ENCODE measurements around the gene OSBPL8.

Gene OSBPL8, protein sequence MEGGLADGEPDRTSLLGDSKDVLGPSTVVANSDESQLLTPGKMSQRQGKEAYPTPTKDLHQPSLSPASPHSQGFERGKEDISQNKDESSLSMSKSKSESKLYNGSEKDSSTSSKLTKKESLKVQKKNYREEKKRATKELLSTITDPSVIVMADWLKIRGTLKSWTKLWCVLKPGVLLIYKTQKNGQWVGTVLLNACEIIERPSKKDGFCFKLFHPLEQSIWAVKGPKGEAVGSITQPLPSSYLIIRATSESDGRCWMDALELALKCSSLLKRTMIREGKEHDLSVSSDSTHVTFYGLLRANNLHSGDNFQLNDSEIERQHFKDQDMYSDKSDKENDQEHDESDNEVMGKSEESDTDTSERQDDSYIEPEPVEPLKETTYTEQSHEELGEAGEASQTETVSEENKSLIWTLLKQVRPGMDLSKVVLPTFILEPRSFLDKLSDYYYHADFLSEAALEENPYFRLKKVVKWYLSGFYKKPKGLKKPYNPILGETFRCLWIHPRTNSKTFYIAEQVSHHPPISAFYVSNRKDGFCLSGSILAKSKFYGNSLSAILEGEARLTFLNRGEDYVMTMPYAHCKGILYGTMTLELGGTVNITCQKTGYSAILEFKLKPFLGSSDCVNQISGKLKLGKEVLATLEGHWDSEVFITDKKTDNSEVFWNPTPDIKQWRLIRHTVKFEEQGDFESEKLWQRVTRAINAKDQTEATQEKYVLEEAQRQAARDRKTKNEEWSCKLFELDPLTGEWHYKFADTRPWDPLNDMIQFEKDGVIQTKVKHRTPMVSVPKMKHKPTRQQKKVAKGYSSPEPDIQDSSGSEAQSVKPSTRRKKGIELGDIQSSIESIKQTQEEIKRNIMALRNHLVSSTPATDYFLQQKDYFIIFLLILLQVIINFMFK
- total RNA-seq: 175 to 403 reads per million in 2 experiments

DNA sequence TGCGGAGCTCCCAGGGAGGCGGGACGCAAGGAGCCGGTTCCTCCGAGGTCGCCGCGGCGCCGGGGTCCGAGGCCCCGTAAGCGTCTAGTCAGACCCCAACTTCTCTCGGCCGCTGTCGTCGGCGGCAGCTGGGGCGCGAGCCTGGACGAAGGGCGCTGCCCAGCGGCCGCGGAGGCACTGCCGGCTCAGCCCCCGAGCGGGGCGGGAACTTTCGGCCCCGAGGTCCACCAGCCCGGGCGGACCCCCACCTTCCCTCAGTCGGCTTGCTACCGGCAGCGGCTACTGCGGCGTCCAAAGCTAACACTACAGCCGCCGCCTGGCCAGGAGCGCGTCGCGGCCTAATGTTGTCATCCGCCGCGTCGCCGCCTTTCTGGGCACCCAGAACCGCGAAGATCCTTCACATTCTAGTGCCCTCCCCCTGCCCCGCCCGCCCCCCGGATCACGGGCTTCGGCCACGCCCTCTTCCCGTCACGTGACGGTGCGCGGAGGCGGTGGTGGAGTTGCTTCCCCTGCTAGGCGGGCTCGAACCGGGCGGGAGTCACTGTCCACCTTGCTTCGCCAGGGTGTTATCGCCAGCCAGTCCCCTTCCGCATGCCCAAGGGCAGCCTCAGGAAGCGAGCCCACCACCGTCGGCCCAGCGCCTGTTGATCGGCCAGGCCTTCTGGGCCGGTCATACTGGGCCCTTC lies at the start of gene OSBPL8:
Gene OSBPL8, minus strand, starts transcription at position 372 of the 686 bp plus-strand sequence. CDS start 72,220 bp downstream, outside the sequence.
- DNase-seq (ENCODE audit: low read depth): peak; percentile 92

DNA sequence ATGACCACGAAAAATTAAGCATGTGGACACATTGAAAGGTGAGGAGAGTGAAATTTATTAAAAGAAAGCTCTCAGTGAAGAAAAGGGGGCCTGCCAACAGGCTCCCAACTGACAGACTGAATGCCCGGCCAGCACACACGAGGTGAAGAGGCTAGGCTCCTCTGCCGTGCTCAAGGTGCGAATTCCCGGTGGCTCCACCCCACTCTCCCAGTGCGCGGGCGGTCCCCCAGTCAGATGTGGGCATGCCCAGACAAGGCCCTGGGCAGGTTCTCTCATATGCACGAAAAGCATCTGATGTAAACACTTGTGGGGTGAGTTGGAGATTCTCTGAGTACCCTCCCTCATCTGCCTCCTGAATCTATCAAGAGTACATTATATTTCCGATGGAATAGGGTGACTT lies 48.5 kb upstream of the OSBPL8 start:
- no peak for DNase-seq (ENCODE audit: low read depth)

DNA sequence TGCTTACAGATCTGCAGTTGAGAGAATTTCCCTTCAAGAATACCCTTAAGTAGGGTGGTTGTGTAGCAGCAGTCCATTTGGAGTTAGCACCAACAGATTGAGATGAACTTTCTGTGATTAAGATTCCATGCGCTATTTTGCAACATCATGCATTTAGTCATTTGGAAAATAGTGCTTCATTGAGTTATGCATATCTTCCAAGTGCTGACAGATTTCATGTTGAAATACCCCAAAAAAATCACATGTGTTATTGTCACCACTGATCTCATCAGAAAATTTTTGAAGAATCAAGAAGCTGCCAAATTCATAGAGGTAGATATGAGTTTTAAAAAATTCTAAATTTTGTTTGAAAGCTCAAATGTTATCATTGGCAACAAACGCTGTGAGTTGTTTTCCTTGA lies 35.5 kb upstream of the OSBPL8 start:
- no peak for DNase-seq (ENCODE audit: low read depth)

DNA sequence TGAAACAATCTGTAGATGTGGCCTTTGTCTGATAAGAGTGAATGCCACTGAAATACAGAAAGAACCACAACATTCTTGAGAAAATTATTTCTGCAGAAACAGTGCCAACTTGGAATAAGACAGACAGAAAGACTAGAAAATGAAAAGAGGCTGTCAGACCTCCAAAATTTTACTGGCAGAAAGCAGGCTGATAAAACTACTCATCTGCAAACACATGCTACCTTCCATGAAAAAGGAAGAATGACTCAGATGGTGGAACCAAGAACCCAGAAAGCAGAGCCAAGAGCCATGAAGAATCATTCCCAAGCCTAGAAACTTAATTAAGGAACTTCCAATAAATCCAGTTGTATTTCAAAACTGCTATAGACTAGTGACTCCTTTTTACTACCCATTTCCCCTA lies 31.9 kb upstream of the OSBPL8 start:
- no peak for DNase-seq (ENCODE audit: low read depth)

DNA sequence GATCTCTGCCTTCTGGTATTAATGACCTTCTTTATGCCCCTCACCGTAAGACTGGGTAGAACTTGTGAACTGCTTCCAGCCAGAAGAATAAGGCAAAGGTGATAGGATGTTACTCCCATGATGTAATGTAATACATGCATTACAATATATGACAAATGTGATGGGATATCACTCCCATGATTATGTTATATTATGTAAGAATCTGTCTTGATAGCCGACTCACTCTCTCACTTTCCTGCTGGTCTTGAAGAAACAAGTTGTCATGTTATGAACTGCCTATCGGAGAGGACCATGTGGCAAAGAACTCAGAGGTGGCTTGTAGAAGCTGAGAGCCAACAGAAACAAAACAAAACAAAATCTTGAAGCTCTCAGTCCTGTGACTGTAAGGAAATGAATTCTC lies 30.6 kb upstream of the OSBPL8 start:
- DNase-seq (ENCODE audit: low read depth): no peak

DNA sequence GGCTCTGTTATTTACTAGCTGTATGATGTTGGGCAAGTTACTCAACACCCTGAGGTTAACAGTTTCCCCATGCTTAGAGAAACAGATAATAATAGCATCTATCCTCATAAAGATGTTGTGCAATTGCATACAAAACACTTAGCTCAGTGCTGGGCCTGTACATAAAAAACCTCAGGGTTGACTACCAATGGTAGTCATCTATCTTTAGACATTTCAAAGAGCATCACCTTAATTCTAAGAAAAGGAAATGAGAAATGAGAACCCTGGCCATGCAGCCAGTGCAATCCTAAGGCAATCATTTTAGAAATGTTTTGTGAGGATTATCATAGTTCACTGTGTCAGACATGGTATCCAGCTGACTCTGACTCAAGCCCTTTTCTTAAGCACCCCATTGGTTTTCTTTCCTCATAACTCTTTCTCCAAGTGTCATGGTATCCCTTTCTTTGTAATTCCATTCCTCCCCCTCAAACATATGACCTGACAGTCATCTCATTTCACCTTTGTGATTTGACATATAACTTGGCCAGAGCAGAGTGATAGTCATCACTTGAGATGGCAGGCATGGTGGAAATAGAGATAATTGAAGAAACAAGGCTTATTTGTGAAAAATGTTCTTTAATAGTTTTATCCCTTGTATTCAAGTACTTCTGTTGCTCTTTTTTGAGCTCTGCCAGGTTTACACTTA lies 29.5 kb upstream of the OSBPL8 start:
- no peak for DNase-seq (ENCODE audit: low read depth)

DNA sequence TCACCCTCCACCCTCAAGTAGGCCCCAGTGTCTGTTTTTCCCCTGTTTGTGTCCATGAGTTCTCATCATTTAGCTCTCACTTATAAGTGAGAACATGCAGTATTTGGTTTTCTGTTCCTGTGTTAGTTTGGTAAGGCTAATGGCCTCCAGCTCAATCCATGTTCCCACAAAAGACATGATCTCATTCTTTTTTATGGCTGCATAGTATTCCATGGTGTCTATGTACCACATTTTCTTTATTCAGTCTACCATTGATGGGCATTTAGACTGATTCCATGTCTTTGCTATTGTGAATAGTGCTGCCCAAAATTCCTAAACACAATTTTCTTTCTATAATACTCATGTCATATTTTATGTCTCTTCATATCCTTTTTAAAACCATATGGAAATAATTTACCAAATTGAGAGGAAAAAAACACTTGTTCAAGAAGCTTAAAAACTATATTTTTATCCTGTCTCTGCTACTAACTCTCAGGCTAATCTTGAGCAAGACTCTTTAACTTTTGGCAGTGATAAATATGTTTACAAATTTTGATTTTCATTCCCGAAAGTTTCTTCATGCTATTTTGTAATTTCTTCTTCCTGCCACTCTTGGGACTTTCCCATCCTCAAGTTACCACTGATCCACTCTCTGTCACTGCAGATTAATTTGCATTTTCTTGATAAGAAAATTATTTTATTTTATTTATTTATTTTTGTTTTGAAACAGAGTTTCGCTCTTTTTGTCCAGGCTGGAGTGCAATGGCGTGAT lies 28.0 kb upstream of the OSBPL8 start:
- DNase-seq (ENCODE audit: low read depth): no peak

DNA sequence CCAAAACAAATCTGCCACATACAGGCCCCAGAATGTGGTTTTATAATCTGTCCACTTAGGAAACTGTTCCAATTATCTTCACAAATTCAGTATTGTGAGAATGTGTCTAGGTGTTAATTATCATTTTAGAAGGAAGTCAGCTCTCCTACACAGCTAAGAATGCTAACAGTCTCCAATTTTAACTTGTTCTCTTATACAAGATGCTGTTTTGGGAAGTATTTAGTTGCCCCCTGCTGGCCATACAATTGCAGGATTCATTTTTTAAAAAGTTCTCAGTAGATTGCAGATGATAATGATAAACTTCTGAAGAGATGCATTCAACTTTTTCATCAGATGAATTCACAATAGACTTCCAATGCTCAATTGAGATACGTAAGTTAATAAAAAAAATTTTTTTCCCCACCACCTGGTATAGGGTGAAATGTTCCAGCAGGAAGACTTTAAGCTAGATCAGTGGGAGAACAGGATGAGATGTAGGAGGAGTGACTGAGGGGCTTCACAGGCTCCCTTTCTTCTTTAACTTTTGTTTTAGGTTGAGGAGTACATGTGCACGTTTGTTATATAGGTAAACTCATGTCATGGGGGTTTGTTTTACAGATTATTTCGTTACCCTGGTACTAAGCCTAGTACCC lies 27.3 kb upstream of the OSBPL8 start:
- peak; percentile 18 for DNase-seq (ENCODE audit: low read depth)

DNA sequence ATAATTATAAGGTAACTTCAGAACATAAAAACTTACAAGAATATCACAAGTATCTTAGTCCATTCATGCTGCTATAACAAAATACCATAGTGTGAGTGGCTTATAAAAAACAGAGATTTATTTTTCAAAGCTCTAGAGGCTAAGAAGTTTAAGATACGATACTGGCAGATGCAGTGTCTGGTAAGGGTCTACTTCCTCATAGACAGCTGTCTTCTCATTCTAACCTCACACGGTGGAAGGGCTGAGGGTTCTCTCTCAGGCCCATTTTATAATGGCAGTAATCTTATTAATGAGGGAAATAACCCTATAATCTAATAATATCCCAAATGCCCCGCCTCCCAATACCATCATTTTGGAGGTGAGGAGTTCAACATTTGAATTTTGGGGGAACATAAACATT lies 23.7 kb upstream of the OSBPL8 start:
- no peak for DNase-seq (ENCODE audit: low read depth)

DNA sequence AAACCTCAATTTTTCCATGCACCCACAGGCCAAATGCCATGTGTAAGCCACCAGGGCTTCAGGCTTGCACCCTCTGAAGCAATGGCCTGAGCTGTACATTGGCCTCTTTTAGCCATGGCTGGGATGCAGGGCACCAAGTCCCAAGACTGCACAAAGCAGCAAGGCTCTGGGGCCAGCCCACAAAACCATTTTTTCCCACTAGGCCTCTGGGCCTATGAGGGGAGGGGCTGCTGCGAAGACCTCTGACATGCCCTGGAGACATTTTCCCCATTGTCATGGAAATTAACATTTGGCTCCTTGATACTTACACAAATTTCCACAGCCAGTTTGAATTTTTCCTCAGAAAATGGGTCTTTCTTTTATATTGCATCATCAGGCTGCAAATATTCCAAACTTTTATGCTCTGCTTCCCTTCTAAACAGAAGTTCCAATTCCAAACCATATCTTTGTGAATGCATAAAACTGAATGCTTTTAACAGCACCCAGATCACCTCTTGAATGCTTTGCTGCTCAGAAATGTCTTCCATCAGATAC lies 14.3 kb upstream of the OSBPL8 start:
- no peak for DNase-seq (ENCODE audit: low read depth)

DNA sequence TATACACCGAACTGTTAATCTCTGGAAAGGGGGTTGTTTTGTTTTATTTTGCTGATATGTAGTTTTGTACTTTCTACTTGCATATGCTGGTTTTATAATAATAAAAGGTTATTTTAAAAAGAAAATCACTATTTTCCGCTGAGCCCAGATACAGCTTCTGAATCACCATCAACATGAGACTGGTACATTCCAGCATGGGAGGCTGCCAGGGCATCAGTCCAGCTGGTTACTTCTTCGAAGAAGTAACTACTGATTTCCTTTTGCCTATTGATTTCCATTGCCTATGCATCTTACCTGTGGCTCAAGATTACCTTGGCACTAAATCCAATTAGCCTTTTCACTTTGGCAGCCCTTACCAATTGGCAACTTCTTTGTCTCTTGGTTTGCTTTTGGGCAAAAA lies 11.7 kb upstream of the OSBPL8 start:
- DNase-seq (ENCODE audit: low read depth): no peak

DNA sequence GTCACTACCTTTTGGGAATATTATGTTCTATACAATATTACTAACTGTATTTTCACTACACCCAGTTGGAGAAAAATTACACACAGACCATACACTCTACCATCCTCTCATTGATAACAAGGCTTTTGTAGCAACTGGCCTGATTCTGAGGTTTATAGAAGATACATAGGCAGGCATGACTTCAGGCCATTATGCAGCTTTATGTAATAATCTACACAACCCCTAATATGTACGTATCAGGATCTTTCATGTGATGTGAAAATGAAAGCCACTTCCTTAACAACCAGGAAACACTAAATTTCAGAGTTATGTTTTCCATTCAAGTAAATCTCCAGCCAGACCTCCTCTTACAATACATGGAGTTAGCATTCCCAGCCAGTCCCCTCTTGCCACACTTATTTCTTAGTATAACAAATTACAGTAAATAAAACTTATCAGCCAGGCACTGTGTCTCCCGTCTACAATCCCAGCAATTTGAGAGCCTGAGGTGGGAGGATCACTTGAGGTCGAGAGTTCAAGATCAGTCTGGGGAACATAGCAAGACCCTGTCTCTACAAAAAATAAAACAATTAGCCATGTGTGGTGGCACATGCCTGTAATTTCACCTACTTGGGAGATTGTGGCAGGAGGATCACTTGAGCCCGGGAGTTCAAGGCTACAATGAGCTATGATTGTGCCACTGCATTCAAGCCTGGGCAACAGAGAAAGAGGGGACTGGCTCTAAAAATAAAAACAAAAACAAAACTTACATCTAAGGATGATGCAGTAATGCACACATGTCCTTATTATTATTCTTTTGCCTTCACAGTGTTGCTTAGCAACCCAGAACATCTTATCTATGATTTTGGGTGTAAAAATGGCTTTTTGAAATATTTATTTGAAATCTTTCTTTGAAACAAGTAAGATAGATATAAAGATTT lies 10.4 kb upstream of the OSBPL8 start:
- no peak for DNase-seq (ENCODE audit: low read depth)

DNA sequence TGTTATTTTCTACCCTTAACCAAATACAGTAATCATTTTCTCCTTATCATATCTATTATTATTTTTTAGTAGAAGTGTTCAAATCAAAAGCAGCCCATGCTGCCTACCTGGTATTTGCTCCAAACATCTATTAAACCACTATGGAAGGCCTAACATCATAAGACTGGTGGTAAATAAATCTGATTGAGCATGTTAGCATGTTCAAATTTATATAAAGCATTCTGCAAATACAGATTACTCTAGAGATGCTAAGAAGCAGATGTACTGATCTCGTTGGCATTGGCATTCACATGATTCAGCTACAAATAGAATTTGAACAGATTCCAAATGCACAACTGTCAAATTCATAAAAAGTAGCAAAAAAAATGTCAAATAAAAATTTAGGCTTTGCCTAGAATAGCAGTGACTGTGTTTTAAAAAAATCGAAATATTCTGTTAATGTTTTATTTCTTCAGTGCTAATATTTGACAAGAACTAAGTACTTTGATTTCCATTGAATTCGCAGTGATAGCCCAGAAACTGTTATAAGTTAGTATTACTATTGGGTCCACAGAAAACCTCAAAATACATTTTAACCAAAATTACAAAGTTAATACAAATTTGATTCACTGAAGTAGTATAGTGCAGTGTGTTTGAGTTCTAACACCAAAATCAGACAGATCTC lies 9.4 kb upstream of the OSBPL8 start:
- DNase-seq (ENCODE audit: low read depth): no peak

DNA sequence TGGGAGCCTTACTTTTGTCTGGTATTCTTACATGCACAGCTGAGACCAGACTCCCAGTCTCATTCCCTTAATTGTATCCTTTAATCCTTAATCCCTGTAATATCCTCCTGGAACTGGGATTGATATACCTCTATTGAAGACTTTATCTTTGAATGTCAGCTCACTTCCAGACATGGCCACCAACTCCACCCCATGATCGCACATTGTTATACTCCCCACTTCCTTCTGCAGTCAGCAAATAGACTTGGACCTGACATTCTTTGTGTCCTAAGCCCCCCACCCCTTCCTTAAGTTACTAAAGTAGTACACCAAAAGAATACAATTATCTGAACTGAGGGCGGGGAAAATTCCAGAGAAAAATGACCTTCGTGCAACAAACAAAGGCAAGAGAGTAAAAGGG lies 8.6 kb upstream of the OSBPL8 start:
- no peak for DNase-seq (ENCODE audit: low read depth)

DNA sequence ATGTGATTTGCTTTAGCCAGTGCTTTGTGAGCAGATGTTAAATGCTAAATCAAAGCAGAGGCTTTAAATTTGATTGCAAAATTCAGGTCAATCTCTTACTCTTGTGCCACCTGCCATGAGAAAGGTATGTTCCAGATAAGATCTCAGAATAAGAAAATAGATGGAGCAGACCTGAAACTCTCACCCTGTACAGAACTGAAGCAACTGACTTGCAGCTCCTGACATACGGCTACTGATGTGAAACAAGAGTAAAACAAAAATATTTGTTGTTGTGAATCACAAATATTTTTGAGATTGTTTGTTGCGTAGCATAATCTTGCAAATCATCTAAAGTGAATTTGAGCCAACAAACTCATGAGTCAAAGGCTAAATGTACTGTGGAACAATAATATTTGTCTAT lies 3.5 kb upstream of the OSBPL8 start:
- no peak for DNase-seq (ENCODE audit: low read depth)

DNA sequence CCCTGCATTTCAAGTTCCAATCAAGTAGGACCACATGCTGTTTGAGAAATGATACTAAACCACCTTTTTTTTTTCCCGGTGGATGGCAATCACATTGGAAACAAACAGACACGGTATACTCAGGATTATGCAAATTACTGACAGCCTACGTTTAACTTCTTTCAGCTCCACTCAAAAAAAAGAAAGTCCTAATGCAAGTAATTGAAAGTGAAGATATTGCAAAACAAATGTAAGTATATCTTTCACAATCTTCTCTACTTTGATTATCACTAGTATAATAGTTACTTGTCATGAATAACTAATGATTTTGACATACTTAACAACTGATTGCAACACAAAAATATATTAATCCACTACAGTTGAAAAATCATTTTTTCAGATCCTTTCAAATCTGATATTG lies 2.6 kb upstream of the OSBPL8 start:
- DNase-seq (ENCODE audit: low read depth): no peak

DNA sequence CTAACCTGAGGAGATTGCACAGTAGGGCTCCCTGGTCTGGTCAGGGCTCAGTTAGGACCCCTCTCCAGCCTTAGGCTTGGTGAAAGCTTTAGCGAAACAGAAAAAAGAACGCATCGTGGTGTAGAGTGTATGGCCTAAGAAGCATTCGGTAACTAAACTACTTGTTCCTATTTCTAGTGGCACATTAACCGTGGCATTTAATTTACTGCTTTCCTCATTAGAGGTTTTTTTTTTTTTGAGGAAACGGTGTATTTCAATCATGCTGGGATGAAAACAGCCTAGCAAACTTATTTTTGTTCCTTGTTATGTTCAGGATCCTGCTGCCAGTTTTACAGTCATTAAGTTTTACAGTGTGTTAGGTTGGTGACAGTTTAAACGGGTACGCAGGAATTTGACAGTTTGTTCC lies 518 bp upstream of the OSBPL8 start:
- no peak for DNase-seq (ENCODE audit: low read depth)

DNA sequence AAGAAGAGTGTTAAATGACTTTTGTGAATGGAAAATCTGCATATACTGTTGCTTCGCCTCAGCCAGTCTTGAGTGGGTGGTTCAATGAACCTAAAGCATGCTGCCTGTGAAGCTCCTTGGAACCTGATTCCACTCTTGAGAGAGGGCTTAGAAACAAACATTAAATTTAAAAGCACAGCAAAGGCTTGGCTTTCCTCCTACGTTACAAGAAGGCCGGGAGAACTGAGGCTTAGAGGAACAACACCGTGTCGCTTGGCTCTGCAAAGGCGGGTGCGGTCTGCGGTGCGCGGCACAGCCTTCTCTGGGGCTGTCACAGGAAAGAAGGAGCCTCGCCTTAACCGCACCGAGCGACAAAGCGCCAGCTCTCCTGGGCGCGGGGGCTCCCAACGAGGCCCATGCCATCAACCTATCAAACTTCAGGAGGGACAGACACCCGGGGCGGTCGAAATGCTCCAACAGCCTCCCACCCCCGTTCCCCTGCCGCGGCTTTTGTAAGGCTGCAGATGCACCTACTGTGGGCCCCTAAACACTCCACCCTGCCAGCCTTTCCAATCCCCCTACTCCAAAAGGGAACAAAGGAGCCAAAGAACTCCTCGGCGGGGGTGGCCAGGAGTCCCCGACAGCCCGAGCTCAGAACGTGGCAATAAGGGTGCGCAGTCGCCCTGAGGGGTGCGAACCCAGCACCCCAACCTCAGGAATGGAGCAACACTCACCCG lies 729 bp downstream of the OSBPL8 start:
- DNase-seq (ENCODE audit: low read depth): peak; percentile 80

Data from T follicular helper cell (primary cell).